K562 (cell line): ENCODE measurements around the gene SNX10. TPM values are rescaled to one million over a fixed set of nuclear protein-coding genes. Genes with fewer than 3 reads are reported as not detected.

Experiments
- ATAC-seq: fragments of 200-7000 bp; cut with Tn5 transposase; 3 replicates; pipeline ENCODE4 v1.9.1; 2020; ENCODE audit warnings: moderate library complexity
- BruUV-seq: library from RNA; stranded (reverse); fragments of 400-500 nt; replicated peaks from 2 replicates; lab custom pipeline; 2021; lab: Mats Ljungman, UMichigan
- CTCF ChIA-PET: fragments of 300-600 bp; formaldehyde crosslinking; extraction: SDS; loops from one replicate; lab custom pipeline; 2021; ENCODE audit warnings: low intra/inter-chr PET ratio; lab: Yijun Ruan, JAX
- POLR2A ChIA-PET: fragments of 300-600, 350-650 bp; sonication (Branson Sonifier 250); formaldehyde crosslinking; extraction: SDS; loops from one replicate; lab custom pipeline; 2021; ENCODE audit warnings: antibody characterized with exemption, inconsistent platforms; lab: Yijun Ruan, JAX
- DNase-seq, 4 experiments: peaks; one replicate each; pipeline versions ENCODE4 v3.0.0 to v3.0.0-alpha.2; 2011 to 2018; ENCODE audit warnings: low spot score in 3 of 4, mixed read lengths in 3 of 4; ENCODE audit errors: extremely low read depth in 1 of 4
- FAIRE-seq: peaks from 2 replicates; lab custom pipeline; 2011; peaks lifted over from hg19 to GRCh38; lab: Jason Lieb, UNC
- H2AFZ ChIP-seq: 2 replicates; pipeline ENCODE4 v1.6.0; 2011; ENCODE audit warnings: low read depth, low read length, control low read depth, inconsistent platforms
- H3K27ac ChIP-seq: fragments of 200-600 bp; 3 replicates; pipeline ENCODE4 v1.8.0; 2011; ENCODE audit warnings: low read depth, mild to moderate bottlenecking, control low read depth, inconsistent platforms, low read length, moderate library complexity, mixed read lengths; ENCODE audit errors: extremely low read depth
- H3K27me3 ChIP-seq, 2 experiments: fragments of 300-600 bp in 1 of 2; 2 replicates in 1 of 2; 3 replicates in 1 of 2; pipeline versions ENCODE4 v1.6.0 to v1.8.0; 2011; ENCODE audit warnings: inconsistent platforms in 2 of 2, low read length in 2 of 2, mild to moderate bottlenecking in 1 of 2, mixed read lengths in 1 of 2, moderate library complexity in 1 of 2; ENCODE audit not compliant: control insufficient read depth in 2 of 2, insufficient read depth in 2 of 2
- H3K36me3 ChIP-seq: fragments of 300-600 bp; 3 replicates; pipeline ENCODE4 v1.8.0; 2011; ENCODE audit warnings: mild to moderate bottlenecking, low read length, inconsistent platforms; ENCODE audit not compliant: control insufficient read depth, insufficient read depth
- H3K4me1 ChIP-seq, 2 experiments: fragments of 200-600 bp in 1 of 2; replicated peaks in 1 of 2; 2 replicates in 1 of 2; 3 replicates in 1 of 2; pipeline versions ENCODE4 v1.5.1 to v1.8.0; 2011; ENCODE audit warnings: inconsistent platforms in 2 of 2, low read length in 2 of 2, mild to moderate bottlenecking in 1 of 2, mixed read lengths in 1 of 2, moderate library complexity in 1 of 2; ENCODE audit not compliant: control insufficient read depth in 2 of 2, insufficient read depth in 2 of 2
- H3K4me2 ChIP-seq: 2 replicates; pipeline ENCODE4 v1.6.1; 2011; ENCODE audit warnings: low read length, control low read depth, inconsistent platforms, mixed read lengths; ENCODE audit not compliant: insufficient read depth
- H3K4me3 ChIP-seq: fragments of 200-600 bp; sonication (generic), shearing (Covaris generic); 2 replicates; pipeline ENCODE4 v1.5.1; 2016; ENCODE audit warnings: control low read depth, inconsistent platforms
- H3K79me2 ChIP-seq: fragments of 200-600 bp; 3 replicates; pipeline ENCODE4 v1.8.0; 2011; ENCODE audit warnings: low read length, inconsistent platforms; ENCODE audit not compliant: control insufficient read depth, insufficient read depth
- H3K9ac ChIP-seq, 2 experiments: 2 replicates each; pipeline versions ENCODE4 v1.6.0 to v1.6.1; 2011; ENCODE audit warnings: low read depth in 2 of 2, low read length in 2 of 2, control low read depth in 1 of 2, inconsistent platforms in 1 of 2, mild to moderate bottlenecking in 1 of 2, mixed read lengths in 1 of 2; ENCODE audit not compliant: insufficient read depth in 1 of 2
- H3K9me1 ChIP-seq: one replicate; pipeline ENCODE4 v1.6.0; 2011; ENCODE audit warnings: inconsistent platforms, mild to moderate bottlenecking, low read length, moderate library complexity; ENCODE audit not compliant: control insufficient read depth, insufficient read depth
- H3K9me3 ChIP-seq: replicated peaks from 2 replicates; pipeline ENCODE4 v1.5.1; 2011; ENCODE audit warnings: low read depth, low read length, inconsistent platforms; ENCODE audit not compliant: control insufficient read depth, insufficient read depth
- H4K20me1 ChIP-seq: replicated peaks from 2 replicates; pipeline ENCODE4 v1.6.1; 2011; ENCODE audit warnings: low read length, inconsistent platforms, mixed read lengths; ENCODE audit not compliant: control insufficient read depth, insufficient read depth
- CBX2 ChIP-seq: fragments of 200-600 bp; sonication (generic); IDR thresholded peaks from one replicate; pipeline ENCODE4 v1.6.1; 2012; ENCODE audit warnings: mild to moderate bottlenecking, low read length, inconsistent platforms; ENCODE audit not compliant: insufficient read depth, poor library complexity, severe bottlenecking
- CEBPB ChIP-seq: fragments of 450-650 bp; IDR thresholded peaks from 2 replicates; pipeline ENCODE4 v1.6.1; 2016; ENCODE audit warnings: missing genetic modification characterization, missing compliant biosample characterization
- CEBPG ChIP-seq, 3 experiments: fragments of 200-800 bp in 1 of 3; sonication (Bioruptor generic) in 1 of 3; sonication (generic) in 1 of 3; formaldehyde crosslinking in 1 of 3; IDR thresholded peaks in 2 of 3; conservative IDR thresholded peaks in 1 of 3; 2 replicates each; pipeline versions ENCODE4 v1.6.1 to v1.8.0; 2016 to 2022; ENCODE audit warnings: missing compliant biosample characterization in 2 of 3, missing genetic modification characterization in 2 of 3, mild to moderate bottlenecking in 1 of 3, missing genetic modification reagents in 1 of 3
- MYNN ChIP-seq, 2 experiments: sonication (generic); formaldehyde crosslinking in 1 of 2; IDR thresholded peaks; 2 replicates each; pipeline versions ENCODE4 v1.5.0 to v1.6.1; 2016 to 2020; ENCODE audit warnings: antibody characterized with exemption in 1 of 2, missing genetic modification reagents in 1 of 2
- NBN ChIP-seq: fragments of 450-650 bp; IDR thresholded peaks from 2 replicates; pipeline ENCODE4 v1.6.1; 2016; ENCODE audit warnings: low read depth, mild to moderate bottlenecking
- TCF7L2 ChIP-seq: fragments of 150-350 bp; IDR thresholded peaks from 2 replicates; pipeline ENCODE4 v1.6.1; 2016; ENCODE audit warnings: low read depth, mild to moderate bottlenecking, low read length, moderate library complexity
- TRIM28 ChIP-seq: fragments of 450-650 bp; IDR thresholded peaks from 2 replicates; pipeline ENCODE4 v1.6.1; 2017
- ZNF740 ChIP-seq, 3 experiments: fragments of 200-800 bp in 1 of 3; sonication (Bioruptor generic) in 1 of 3; sonication (generic) in 1 of 3; formaldehyde crosslinking in 1 of 3; IDR thresholded peaks; 2 replicates each; pipeline versions ENCODE4 v1.6.1 to v1.8.0; 2016 to 2022; ENCODE audit warnings: mild to moderate bottlenecking in 2 of 3, missing compliant biosample characterization in 2 of 3, missing genetic modification characterization in 2 of 3, missing genetic modification reagents in 1 of 3
- WGBS: fragments of 100-300 bp; shearing (Covaris generic); methylation state at CpG from one replicate; pipeline ENCODE4 v1.1.6; 2016; ENCODE audit warnings: low coverage, mixed read lengths; ENCODE audit not compliant: insufficient coverage; ENCODE audit errors: missing lambda C conversion rate; 5-methylcytosine and 5-hydroxymethylcytosine counted together
- in situ Hi-C: fragments of 300-500 bp; cut with MboI; formaldehyde crosslinking; loops from 4 replicates; pipeline ENCODE4 v1.15.0; 2018; ENCODE audit warnings: inconsistent platforms, mixed read lengths
- intact Hi-C: fragments of 100-400 bp; cut with micrococcal nuclease; formaldehyde crosslinking; loops from 2 replicates; pipeline ENCODE4 v1.14.2; 2022
- polyA plus RNA-seq, 8 experiments: library from polyadenylated mRNA; depleted of rRNA in 4 of 8; stranded (reverse) in 5 of 8; unstranded in 3 of 8; fragments of >200 nt; fragmentation: Nextera tagmentation in 2 of 8; fragmentation: Illumina TruSeq in 1 of 8; extraction: Ambion mirVana in 2 of 8; extraction: Trizol in 1 of 8; gene quantifications; 2 replicates each; pipeline versions ENCODE4 v1.2.1 to v1.2.3, GENCODE V29; 2011 to 2014; ENCODE audit warnings: inconsistent platforms in 1 of 8, missing spikeins in 1 of 8
- total RNA-seq, 7 experiments: library from RNA; depleted of rRNA in 6 of 7; stranded (reverse); fragments of >200 nt in 6 of 7; fragmentation: Illumina TruSeq in 2 of 7; extraction: Trizol in 2 of 7; gene quantifications; 2 replicates each; pipeline versions ENCODE4 v1.2.1 to v1.2.3, GENCODE V29; 2011 to 2021; ENCODE audit warnings: low replicate concordance in 1 of 7
- TF ChIP-seq, protein P1 (sequence below): fragments of 450-650 bp; formaldehyde crosslinking; IDR thresholded peaks from 2 replicates; pipeline ENCODE4 v1.4.0; 2020; ENCODE audit warnings: mild to moderate bottlenecking, moderate library complexity
- TF ChIP-seq, protein P2 (sequence below): sonication (generic); formaldehyde crosslinking; IDR thresholded peaks from 2 replicates; pipeline ENCODE4 v1.8.1; 2023; ENCODE audit warnings: mild to moderate bottlenecking, missing genetic modification reagents

SNX10 gene
- total and polyA plus RNA-seq, 9 of the 15 experiments (the other 6 are each of a cell fraction or from before 2014, with no cell fraction given), result 6.9 to 16.5 (median 11.5) TPM

DNA sequence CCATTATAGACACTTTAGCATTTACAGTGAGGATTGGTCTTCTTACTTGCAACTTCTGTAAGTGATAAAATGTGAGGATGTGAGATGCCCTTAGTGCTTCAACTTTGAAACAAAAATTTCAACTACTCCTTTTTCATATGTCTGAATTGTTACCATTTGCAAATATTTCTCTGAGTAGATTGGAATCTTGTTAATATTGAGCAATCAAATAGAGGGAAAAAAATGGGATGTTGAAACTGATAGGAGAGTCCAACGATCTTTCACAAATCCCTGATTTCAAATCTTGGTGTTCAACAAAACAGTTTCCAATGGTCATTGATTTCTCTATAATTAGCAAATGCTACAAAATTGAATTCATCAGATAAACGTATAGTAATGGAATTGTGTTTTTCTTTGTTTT, 5.5 kb upstream of the SNX10 start:
- no peak for ATAC-seq
- WGBS, result 17% methylated on average over 2 of the region's 2 CpGs
- intact Hi-C loops (loop anchor here (5.0 kb wide), 1 partner anchor 209 kb away; no protein-coding TSS in a partner anchor), in situ Hi-C loops (loop anchor here (5.0 kb wide), 1 partner anchor 89 kb away; no protein-coding TSS in a partner anchor)
- H2AFZ ChIP-seq, result no peak overlapping the region
- BruUV-seq, result no TSS peak
- FAIRE-seq, result no peak
- H3K4me2 ChIP-seq, result no peak overlapping the region
- CTCF ChIA-PET, result interaction anchor here (2.4 to 3.7 kb wide), 2 partner anchors 195 to 393 kb away, joined by 17 to 22 read pairs; no protein-coding TSS in a partner anchor
- H3K9me3 ChIP-seq, result no peaks in the 10 kb centered on the region
- H3K36me3 ChIP-seq, result no peaks in the 10 kb centered on the region
- H3K79me2 ChIP-seq, result no peaks in the 10 kb centered on the region
- TF ChIP-seq, protein P1, sequence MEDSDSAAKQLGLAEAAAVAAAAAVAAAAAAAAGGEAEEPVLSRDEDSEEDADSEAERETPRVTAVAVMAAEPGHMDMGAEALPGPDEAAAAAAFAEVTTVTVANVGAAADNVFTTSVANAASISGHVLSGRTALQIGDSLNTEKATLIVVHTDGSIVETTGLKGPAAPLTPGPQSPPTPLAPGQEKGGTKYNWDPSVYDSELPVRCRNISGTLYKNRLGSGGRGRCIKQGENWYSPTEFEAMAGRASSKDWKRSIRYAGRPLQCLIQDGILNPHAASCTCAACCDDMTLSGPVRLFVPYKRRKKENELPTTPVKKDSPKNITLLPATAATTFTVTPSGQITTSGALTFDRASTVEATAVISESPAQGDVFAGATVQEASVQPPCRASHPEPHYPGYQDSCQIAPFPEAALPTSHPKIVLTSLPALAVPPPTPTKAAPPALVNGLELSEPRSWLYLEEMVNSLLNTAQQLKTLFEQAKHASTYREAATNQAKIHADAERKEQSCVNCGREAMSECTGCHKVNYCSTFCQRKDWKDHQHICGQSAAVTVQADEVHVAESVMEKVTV (CRISPR knock-in tag), result no peak
- TF ChIP-seq TCF7L2 (no peak), CEBPB (tag) (peak; percentile 50; the same call in 1 of the 2 replicates), ZNF740 (CRISPR knock-in tag; IDR thresholded peaks at IDR 0.05) (no peak), ZNF740 (tag; IDR thresholded peaks at IDR 0.05) (no peak), CBX2 (no peak), MYNN (IDR thresholded peaks at IDR 0.05) (no peak), MYNN (CRISPR knock-in tag; IDR thresholded peaks at IDR 0.05) (no peak), TRIM28 (no peak), NBN (no peak), CEBPG (CRISPR knock-in tag; IDR thresholded peaks at IDR 0.05) (no peak), CEBPG (tag; conservative IDR thresholded peaks at IDR 0.05 in 1 of 2, IDR thresholded peaks at IDR 0.05 in 1 of 2) (peak; percentile 36 to 58; a peak in 3 of 4 replicates)
- TF ChIP-seq, protein P2, sequence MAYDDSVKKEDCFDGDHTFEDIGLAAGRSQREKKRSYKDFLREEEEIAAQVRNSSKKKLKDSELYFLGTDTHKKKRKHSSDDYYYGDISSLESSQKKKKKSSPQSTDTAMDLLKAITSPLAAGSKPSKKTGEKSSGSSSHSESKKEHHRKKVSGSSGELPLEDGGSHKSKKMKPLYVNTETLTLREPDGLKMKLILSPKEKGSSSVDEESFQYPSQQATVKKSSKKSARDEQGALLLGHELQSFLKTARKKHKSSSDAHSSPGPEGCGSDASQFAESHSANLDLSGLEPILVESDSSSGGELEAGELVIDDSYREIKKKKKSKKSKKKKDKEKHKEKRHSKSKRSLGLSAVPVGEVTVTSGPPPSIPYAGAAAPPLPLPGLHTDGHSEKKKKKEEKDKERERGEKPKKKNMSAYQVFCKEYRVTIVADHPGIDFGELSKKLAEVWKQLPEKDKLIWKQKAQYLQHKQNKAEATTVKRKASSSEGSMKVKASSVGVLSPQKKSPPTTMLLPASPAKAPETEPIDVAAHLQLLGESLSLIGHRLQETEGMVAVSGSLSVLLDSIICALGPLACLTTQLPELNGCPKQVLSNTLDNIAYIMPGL (CRISPR knock-in tag), result no peak
- H3K9ac ChIP-seq, result no peak overlapping the region
- H3K4me3 ChIP-seq, result no peak overlapping the region
- H3K4me1 ChIP-seq, result peaks cover 0 to 6% of the 10 kb centered on the region in 2 experiments; a peak in 2 of 5 replicates
- POLR2A ChIA-PET, result no interaction called here
- H3K27me3 ChIP-seq, result no peaks in the 10 kb centered on the region; a peak in 1 of 5 replicates
- no peaks in the 10 kb centered on the region for H3K9me1 ChIP-seq
- no peak for DNase-seq
- no peaks in the 10 kb centered on the region for H4K20me1 ChIP-seq
- H3K27ac ChIP-seq, result no peak overlapping the region
